ACHN (cell line): Measurements from ENCODE around the gene MMP24.

ENCODE experiments used
- DNase-seq: peaks from one replicate; pipeline ENCODE4 v3.0.0-alpha.2; 2015
- in situ Hi-C: cut with HindIII; loops from 2 replicates; pipeline ENCODE4 v1.10.0; 2017; ENCODE audit warnings: low sequenced_read_pairs, low pct_ligation_motif_present, low pct_unique_long_range_greater_than_20kb

The MMP24 gene

GRCh38 chr20:35271904-35272303 is 45.4 kb downstream of the MMP24 start:
- in situ Hi-C loops = no loop called here

DNA sequence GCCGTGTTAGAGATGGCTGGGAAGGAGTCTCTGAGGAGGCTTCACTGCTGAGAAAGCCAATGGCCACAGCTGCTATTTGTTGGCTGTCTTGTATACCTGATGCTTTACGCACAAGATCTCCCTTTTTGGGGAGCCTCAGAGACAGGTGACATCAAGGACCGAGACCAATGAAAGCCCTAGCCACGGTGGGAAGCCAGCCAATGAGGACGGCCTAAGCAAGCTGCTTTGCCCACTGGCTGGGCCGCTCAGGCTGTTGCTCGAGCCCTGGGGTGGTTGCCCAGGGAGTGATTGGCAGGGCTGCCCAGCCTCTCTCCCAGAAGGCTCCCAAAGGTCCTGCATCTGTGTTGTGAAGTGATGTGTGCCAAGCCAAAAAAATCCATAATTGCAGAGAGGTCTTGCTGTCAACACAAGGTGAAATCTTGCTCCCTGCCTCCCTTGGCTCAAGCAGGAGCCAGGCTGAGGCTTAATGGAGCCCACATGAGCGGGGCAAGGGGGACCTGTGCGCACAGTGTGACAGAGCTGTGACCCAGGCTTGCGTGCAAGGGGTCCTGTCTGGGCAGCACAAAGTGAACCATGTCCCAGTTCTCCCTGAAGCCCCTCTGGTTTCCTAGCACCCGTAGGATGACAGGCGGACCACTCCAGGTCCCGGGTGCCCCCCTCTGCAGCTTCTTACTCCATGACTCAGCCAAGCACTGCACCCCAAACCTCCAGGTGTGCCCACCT is 47.1 kb downstream of the MMP24 start:
- in situ Hi-C loops = no loop called here
- DNase-seq = no peak

More at GRCh38 chr20:35271904-35272303, 45.4 kb downstream of the MMP24 start:
- peak; percentile 52 for DNase-seq

- DNase-seq = no peak
- in situ Hi-C loops = no loop called here
These were observed 47.9 kb downstream of the MMP24 start for GRCh38 chr20:35274172-35275092.

GRCh38 chr20:35275741-35276251 is 49.3 kb downstream of the MMP24 start:
- no peak for DNase-seq
- in situ Hi-C loops = no loop called here

GRCh38 chr20:35276408-35276807 is 49.9 kb downstream of the MMP24 start:
- in situ Hi-C loops = no loop called here
- DNase-seq = no peak

DNA sequence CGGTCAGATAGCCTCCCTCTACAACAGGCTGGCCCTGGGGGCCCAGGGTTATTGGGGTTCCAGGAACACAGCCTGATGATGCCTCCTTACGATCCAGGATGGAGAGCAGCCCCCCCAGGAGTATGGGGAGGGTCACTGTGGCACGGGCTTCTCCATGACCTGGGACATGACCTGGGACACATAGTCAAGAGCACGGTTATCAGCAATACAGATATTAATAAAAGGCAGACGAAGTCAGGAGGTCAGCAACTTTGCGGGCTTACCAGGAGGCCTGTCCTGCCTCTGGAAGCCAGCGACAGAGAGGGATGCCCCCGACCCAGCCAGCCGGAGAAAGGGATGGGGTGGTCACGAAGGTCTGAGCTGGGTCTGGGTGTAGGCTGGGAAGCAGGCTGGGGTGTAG is 50.6 kb downstream of the MMP24 start:
- no peak for DNase-seq
- in situ Hi-C loops = no loop called here

GRCh38 chr20:35277531-35278395 is 51.3 kb downstream of the MMP24 start, which contains the start of gene MMP24OS:
Gene MMP24OS, minus strand, starts transcription at chr20:35278122. Its CDS starts 193 bp downstream, at chr20:35277929.
- peak; percentile 90 for DNase-seq
- in situ Hi-C loops = no loop called here

GRCh38 chr20:35279040-35279439 is 52.5 kb downstream of the MMP24 start:
- no peak for DNase-seq
- in situ Hi-C loops = no loop called here

DNA sequence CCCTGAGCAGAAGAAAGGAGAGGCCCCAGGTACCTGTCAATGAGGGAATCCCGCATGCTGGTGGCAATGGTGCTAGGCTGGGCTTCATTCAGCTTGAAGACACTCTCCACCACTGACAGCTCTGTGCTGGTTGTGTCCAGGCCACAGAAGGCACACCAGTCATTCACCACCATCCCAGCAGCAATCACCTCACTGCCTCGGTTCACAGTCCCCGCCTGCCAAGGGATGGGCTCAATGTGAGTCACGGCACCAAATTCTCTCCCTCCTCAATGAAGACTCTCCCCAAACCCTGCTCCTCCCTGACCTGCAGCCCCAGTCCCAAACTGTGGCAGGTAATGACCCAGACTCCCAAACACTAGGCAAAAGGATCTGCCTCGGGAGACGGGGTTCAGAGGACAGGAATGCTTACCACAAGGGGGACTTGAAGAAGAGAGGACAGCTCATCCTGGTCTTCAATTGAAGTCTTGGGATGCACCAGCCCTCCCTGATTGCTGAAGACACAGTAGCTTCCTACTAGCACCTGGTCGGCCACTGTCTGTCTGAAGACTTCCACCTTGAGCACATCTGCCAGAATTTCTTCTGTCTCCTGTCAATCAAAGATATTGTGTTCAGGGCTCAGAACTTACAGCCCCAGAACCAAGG is 53.2 kb downstream of the MMP24 start:
- DNase-seq = no peak
- in situ Hi-C loops = no loop called here

- in situ Hi-C loops = no loop called here
- DNase-seq = no peak
These were observed 54.0 kb downstream of the MMP24 start for GRCh38 chr20:35280523-35280922.

GRCh38 chr20:35281506-35282101 is 55.1 kb downstream of the MMP24 start:
- DNase-seq = no peak
- in situ Hi-C loops = no loop called here

DNA sequence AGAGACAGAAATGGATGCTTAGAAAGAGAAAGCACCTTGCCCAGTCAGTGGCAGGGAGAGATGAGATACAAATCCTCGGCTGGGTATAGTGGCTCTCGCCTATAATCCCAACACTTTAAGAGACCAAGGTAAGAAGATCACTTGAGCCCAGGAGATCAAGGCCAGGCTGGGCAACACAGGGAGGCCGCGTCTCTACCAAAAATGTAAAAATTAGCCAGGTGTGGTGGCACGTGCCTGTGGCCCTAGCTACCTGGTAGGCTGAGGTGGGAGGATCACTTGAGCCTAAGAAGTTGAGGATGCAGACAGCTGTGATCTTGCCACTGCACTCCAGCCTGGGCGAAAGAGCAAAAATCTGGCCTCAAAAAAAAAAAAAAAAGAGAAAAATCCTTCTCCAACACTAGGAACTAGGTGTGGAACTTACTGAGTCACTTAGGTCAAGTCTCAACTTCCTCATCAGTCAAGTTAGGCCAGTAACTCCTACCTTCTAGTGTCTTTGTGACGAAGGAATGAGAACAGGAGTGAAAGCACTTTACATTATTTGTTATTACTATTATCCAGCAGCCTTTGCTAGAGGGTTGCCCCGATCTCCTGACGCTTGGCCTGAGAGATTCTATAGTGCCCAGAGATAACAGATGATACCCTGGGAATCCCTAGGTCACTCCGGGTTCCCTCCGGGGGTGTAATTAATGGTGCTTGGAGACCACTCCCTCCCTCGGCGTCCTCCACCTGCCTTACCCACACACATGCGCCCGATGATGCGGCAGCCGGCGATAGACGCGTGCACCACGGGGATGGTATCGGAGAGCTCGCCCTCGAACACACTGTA is 57.2 kb downstream of the MMP24 start:
- in situ Hi-C loops = no loop called here
- no peak for DNase-seq

- DNase-seq = peak; percentile 85
- in situ Hi-C loops = no loop called here
These were observed 57.9 kb downstream of the MMP24 start, which contains the start of gene EIF6 for GRCh38 chr20:35284267-35284991. Gene EIF6, minus strand, starts transcription at chr20:35284772. Its CDS starts 285 bp downstream, at chr20:35284487.

DNA sequence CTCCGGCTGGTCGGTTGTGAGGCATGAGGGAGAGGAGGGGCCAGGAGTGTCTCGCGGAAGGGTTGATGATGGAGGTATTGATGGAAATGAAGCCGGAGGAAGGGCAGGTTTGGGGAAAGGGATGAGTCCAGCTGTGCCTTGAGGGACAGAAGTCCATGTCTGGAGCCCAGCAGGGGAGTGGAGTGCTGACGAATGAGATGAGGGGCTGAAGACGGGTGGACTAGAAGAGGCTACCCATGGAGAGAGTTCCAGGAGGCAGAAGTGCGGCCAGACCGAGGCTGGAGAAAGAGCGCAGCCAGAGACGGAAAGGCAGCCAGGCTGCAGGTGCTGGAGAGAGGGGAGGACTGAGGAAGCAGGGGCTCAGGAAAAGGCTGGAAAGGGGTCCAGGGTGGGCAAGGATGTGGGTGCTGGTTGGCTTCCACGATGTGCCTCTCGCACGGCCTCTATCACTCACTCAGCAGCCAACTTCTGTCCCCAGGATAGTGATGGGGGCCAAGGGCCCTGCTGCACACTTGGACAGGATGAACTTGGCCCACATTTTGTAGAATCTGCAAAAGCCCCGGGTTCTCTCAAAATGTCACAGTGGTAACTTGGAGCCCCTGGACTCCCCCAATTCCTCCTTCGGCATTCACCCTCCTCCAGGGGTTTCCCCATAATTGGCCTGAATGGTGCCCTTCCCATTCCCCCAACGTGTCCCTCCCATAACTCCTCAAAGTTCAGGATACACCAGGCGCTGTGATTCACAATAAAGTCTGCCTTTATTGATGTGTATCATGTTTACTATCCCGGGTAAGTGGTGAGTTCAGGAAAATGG is 58.7 kb downstream of the MMP24 start:
- in situ Hi-C loops = no loop called here
- no peak for DNase-seq

- in situ Hi-C loops = no loop called here
- no peak for DNase-seq
These were observed 59.3 kb downstream of the MMP24 start for GRCh38 chr20:35285806-35286076.
